GM10248 (cell line): ENCODE results near the gene HGFAC.

ENCODE experiments used
- CTCF ChIA-PET: fragments of 300-600 bp; sonication (Branson Sonifier 250); formaldehyde crosslinking; extraction: SDS; loops from one replicate; lab custom pipeline; 2021; ENCODE audit warnings: antibody characterized with exemption; lab: Yijun Ruan, JAX
- POLR2A ChIA-PET: fragments of 350-650 bp; sonication (Branson Sonifier 250); formaldehyde crosslinking; extraction: SDS; loops from one replicate; lab custom pipeline; 2020; ENCODE audit warnings: antibody characterized with exemption; lab: Yijun Ruan, JAX
- DNase-seq: peaks from one replicate; pipeline ENCODE4 v3.0.0; 2012; ENCODE audit errors: extremely low spot score
- TF ChIP-seq, protein P1 (sequence below): IDR thresholded peaks from 2 replicates; pipeline ENCODE4 v1.5.1; 2012; ENCODE audit warnings: mild to moderate bottlenecking, low read depth; ENCODE audit errors: extremely low read depth, missing control alignments, control extremely low read depth

Gene HGFAC

DNA sequence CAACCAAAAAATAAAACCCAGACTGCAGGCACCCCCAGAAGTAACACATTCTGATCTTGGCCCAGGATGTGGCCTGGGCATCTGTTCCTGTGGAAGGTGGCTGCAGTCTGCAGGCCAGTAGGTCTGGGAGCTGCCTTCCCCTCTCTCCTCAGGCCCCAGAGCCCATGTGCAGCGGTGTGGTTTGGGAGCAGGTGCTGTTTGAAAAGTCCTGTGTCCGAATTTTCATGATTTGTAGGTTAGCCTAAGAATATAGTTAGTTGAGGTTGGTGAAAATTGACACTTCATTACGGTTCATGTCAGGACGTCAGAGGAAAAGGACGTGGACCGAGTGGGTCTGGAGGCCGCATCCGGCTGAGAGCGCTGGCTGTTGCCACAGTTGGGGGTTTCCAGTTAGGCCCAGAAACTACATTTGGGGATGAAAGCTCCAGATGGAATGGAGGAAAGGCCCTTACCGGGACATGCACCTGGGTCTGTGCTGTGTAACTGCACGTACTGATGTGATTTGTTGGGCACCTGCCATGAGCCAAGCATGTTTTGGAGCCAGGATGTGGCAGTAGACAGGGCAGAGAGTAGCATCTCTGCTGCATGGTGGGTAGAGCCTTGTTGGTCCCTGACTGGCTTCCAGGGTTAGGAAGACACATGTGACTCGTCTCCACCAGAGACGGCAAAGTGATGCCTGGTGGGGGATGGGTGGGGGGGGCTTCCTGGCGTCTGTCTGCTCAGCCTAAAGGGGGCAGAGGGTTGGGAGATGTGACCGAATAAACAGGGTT lies 21.7 kb upstream of the HGFAC start:
- CTCF ChIA-PET = interaction anchor here (2.1 to 2.4 kb wide), 2 partner anchors 9 to 73 kb away, joined by 5 to 7 read pairs; no protein-coding TSS in a partner anchor
- POLR2A ChIA-PET = no interaction called here

DNA sequence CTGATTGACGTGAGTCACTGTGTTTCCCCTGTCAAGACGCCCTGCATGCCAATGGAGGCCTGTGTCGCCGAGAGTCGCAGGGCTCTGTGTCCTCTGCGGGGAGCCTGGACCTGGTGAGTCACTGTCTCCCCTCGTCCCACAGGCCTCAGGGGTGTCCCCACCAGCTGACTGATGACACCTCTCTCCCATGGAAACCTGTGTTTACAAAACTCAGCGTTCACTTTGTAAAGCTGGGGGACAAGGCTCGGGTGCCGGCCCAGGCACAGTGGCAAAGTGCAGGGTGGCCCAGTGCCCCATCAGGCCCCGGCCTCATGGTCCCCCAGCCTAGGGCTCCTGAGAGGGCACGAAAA lies 21.2 kb upstream of the HGFAC start:
- CTCF ChIA-PET = interaction anchor here (2.1 to 2.4 kb wide), 2 partner anchors 8 to 74 kb away, joined by 5 to 7 read pairs; no protein-coding TSS in a partner anchor
- no peak for DNase-seq
- POLR2A ChIA-PET = no interaction called here
- TF ChIP-seq, protein P1, sequence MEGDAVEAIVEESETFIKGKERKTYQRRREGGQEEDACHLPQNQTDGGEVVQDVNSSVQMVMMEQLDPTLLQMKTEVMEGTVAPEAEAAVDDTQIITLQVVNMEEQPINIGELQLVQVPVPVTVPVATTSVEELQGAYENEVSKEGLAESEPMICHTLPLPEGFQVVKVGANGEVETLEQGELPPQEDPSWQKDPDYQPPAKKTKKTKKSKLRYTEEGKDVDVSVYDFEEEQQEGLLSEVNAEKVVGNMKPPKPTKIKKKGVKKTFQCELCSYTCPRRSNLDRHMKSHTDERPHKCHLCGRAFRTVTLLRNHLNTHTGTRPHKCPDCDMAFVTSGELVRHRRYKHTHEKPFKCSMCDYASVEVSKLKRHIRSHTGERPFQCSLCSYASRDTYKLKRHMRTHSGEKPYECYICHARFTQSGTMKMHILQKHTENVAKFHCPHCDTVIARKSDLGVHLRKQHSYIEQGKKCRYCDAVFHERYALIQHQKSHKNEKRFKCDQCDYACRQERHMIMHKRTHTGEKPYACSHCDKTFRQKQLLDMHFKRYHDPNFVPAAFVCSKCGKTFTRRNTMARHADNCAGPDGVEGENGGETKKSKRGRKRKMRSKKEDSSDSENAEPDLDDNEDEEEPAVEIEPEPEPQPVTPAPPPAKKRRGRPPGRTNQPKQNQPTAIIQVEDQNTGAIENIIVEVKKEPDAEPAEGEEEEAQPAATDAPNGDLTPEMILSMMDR = no peak

More for the DNA sequence above, 21.7 kb upstream of the HGFAC start:
- TF ChIP-seq, protein P1 = no peak
- no peak for DNase-seq

DNA sequence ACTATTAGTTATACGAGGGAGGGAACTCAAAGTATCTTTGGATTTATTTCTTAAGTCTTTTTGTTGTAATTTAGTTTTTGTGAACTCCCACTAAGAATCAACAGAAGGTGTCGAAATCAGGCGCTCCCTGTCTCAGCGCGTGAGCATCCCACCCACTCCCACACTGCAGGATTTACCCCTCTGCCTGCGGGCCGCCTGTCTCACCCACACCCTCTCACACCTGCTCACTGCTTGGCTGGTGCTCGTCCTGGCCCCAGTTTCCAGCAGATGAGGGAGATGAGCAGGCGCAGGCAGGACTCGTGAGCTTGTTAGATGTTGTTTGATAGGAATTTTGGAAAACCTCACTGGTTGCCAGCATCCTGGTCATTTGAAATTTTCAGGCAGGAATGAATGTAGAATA lies 20.8 kb upstream of the HGFAC start:
- ChIA-PET POLR2A (no interaction called here), CTCF (no interaction called here)
- TF ChIP-seq, protein P1 = no peak
- no peak for DNase-seq

DNA sequence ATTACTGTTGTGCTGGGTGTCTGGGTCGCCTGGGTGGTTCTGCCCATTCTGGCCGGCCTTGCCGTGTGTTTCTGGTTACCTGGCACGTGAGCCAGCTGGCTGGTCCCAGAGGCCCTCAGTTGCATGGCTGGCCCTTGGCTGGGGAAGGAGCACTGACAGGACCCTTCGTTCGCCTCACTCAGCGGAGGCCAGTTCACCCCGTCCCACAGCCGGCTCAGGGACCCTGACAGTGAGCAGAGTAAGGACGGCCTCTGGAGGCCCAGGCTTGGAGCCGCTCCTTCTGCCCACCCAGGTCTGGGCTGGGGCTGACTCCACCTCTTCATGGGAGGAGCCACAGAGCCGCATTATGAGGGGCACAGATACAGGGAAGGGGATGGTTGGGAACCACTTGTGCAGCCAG lies 20.3 kb upstream of the HGFAC start:
- ChIA-PET CTCF (no interaction called here), POLR2A (no interaction called here)
- no peak for DNase-seq
- TF ChIP-seq, protein P1 = no peak

DNA sequence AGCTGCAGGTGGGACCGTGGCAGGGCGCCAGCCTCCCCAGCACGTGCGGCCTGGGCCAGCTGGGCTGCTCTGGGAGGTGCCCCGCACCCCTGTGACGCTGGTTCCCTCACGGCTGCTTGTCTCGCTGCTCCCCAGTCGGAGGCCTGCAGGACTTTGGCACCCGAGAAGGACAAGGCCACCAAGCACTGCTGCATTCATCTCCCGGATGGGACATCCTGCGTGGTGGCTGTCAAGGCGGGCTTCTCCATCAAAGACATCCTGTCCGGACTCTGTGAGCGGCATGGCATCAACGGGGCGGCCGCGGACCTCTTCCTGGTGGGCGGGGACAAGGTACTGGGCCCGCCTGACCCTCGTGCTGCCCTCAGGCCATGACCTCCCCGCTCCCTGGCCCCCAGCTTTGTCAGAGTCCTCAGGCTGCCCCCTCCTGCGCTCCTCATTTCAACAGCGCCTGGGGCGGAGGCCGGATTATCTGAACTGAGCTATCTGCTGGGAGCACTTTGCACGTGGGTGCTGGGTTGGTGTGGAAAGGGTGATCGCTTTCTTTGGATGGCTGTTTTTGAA lies 19.4 kb upstream of the HGFAC start:
- ChIA-PET POLR2A (no interaction called here), CTCF (no interaction called here)
- TF ChIP-seq, protein P1 = no peak
- DNase-seq = no peak

DNA sequence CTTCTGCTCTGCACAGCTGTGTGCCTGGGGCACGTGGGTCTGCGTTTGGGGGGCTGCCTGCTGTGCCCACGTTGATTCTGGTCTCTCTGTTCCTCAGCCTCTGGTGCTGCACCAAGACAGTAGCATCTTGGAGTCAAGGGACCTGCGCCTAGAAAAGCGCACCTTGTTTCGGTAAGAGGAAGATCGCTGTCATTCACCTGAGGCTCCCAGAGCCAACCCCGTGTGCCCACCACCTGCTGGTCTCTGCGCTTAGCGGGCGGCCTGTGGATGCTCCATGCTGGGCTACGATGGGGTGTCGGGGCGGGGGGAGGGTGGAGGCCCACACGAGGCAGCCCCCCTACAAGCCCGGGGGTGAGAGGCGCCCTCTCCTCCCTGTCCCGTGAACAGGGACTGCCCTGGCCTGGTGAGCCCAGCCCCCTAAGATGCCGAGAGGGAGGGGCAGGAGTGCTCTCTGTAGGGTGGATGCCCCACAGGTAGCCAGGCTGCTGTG lies 18.9 kb upstream of the HGFAC start:
- ChIA-PET POLR2A (no interaction called here), CTCF (no interaction called here)
- TF ChIP-seq, protein P1 = no peak
- DNase-seq = no peak
